HG03095 (cell line): Measurements from ENCODE around the gene EIPR1.

Experiments
- ATAC-seq: cut with Tn5 transposase; IDR thresholded peaks from one replicate; pipeline ENCODE4 v1.9.1; 2021; ENCODE audit warnings: moderate library complexity; ENCODE audit not compliant: unreplicated experiment

EIPR1 gene

GRCh38 chr2:3377612-3378432 lies at the start of gene EIPR1:
Gene EIPR1 (minus strand): TSS chr2:3377818. CDS start chr2:3377689, 129 bp downstream.
- ATAC-seq, result peak; percentile 82

DNA sequence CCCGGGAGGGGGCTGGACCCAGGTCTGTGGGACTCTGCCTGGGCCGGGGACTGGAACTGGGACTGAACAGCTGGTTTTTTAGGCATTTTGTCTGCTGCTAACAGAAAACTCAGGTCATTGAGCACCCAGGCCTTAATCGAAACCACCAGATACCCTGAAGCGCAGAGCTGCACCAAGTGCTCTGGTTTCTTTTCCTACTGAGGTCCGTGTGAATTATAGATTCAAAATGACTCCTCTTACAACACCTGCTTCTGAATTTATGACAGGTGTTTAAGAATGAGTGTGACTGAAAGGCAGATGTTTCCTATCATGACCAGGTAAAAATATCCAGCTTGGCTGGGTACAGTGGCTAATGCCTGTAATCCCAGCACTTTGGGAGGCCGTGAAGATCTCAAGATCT lies 49.7 kb upstream of the EIPR1 start:
- ATAC-seq, result peak; percentile 95

DNA sequence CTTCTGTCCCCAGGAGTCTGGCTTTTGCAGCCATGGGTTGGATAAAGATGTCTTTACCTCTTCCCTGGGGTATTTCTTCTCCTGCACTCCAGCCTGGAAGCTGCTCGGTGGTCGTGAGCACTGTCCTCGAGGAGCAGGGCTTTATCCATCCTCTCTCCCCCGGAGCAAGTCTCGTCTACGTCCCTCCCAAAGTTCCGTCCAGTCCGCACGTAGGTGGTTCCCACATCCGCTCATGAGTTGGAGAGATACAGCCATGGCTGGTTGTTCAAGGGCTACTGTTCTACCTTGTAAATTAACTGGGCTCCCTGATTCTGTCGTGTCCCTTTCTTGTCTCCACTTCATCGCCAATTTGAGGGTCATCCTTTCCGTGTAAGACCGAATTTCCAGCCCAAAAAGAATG lies 49.0 kb upstream of the EIPR1 start:
- no peak for ATAC-seq

- ATAC-seq, result no peak
These were observed 46.7 kb upstream of the EIPR1 start for GRCh38 chr2:3424171-3424795.

GRCh38 chr2:3423492-3424170 lies 46.0 kb upstream of the EIPR1 start:
- no peak for ATAC-seq

- no peak for ATAC-seq
These were observed 44.7 kb upstream of the EIPR1 start for GRCh38 chr2:3422161-3422779.

- ATAC-seq, result no peak
These were observed 44.0 kb upstream of the EIPR1 start for GRCh38 chr2:3421580-3421979.

DNA sequence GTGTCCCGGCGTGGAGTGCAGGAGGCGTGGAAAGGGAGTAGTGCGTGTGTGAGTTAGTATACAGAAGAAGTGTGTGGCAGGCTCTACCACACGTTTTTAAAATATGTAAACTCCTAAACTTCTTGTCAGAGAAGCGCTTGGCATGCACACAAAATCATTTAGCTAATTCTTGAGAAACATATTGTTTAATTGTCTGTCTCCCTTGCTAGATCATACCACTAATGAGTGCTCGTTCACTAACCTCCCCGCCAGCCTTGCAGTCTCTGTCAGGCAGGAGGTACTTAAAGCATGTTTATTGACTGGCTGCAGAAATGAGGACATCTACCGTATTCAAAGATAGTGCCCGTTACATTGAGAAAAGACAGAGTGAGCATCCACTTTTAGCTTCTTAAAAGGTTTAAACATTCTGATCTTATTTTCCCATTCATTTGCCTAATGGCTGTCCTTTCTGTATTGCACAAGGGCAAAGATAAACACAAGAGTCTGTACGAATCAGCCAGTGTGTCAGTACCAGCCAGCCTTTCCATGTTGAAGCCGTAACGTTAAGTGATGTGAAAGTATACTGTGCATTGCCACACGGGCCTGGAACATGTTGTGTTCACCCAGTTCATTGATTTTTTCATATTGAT lies 43.3 kb upstream of the EIPR1 start:
- ATAC-seq, result no peak

DNA sequence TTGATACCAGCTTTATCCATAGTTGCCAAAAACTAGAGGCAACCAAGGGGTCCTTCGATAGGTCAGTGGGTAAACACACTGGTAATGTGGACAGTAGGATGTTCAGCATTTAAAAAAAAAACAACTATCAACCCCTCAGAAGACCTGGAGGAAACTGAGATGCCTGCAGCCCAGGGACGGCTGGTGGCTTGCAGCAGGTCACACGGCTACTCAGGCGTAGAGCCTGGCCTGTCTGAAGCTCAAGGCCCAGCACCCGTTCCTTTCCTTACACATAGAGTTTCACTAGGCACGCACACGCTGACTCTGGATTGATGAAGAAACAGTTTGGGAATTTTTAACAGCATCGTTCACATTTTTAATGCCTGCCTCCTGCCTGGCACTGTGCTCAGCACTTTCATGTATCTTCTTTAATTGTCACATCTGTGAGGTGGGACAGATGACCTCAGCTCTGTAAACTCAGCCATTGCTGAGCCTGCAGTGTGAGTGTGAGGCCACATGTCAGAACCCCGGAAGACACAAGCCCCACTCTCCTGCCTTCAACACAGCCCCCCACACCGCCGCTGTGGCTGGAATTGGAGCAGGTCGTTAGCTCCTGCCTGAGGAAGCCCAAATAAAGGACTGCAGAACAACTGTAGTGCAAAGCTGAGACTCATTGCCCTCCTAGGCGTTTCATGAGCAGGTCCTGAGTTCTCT lies 42.6 kb upstream of the EIPR1 start:
- peak; percentile 39 for ATAC-seq

DNA sequence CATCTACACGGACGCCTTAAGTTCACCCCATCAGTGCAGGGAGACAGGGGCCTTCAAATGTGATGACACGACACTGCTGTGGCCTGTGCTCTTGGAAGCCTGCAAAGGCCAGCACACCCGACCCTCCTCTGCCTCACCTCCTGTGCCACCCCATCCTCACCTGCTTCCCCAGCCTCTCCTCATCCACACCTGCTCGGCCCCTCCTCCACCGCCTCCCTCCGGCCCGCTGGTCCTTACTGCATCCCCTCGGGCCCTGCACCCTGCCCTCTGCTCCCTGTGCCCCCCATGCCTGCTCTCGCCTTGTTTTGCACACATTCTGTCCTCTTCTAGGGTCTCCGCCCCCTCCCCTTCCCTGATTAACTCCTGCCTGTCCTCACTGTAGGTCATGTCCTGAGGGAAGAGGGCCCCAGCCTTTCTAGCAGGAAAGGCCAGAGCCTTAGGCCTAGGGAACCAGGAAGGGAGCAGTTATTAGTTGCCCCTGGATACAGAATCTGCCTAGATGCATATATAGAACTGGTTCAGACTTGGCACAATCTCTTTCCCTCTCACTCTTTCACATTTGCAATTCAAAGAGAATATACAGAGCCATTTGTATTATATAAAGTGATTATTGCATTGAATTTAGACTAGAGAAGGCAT lies 41.3 kb upstream of the EIPR1 start:
- no peak for ATAC-seq

GRCh38 chr2:3414133-3414860 lies 36.7 kb upstream of the EIPR1 start:
- ATAC-seq, result no peak

DNA sequence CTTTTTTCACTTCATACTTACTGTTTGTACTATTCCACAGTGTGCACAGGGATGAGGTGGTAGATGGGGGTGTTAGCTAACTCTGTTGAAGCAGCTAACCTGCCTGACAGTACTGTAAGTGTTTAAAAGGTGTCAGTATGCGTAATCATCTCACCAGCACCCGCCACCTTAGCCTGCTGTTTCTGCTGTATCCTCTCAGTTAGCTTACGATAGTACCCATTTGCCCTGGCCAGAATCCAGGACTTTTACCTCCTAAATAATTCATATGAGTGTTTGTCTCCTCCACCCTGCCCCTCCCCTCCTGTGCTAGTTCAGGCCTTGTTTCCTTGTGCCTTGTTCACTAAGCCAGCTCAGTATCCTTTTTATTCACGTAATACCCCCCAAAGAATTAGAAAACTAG lies 36.1 kb upstream of the EIPR1 start:
- no peak for ATAC-seq

GRCh38 chr2:3411103-3411502 lies 33.5 kb upstream of the EIPR1 start:
- no peak for ATAC-seq

DNA sequence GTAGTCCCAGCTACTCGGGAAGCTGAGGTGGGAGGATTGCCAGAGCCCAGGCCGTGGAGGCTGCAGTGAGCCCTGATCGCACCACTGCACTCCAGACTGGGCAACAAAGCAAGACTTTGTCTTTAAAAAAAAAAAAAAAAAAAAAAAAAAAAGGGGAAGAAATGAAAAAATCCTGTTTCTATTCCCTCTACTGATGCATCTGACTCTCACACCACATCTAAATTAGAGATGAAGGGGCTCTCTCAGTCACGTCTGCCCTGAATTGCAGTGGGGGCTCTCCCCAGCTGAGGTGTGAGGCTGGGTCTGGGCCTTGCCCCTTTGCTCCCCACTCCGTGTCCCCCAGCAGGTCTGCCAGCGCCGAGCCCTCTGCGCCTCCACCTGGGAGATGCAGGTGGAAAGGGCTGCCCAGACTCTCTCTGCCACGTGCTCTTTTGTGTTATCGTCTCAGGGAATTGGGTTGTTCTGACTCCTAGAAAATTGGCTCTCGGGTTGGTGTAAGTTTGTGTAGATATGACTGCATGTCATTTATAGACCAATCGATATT lies 32.1 kb upstream of the EIPR1 start:
- ATAC-seq, result no peak

GRCh38 chr2:3408781-3409180 lies 31.2 kb upstream of the EIPR1 start:
- ATAC-seq, result no peak

- no peak for ATAC-seq
These were observed 28.9 kb upstream of the EIPR1 start for GRCh38 chr2:3406501-3406900.

- no peak for ATAC-seq
These were observed 28.3 kb upstream of the EIPR1 start for GRCh38 chr2:3405876-3406275.

- ATAC-seq, result no peak
These were observed 27.7 kb upstream of the EIPR1 start for GRCh38 chr2:3405307-3405706.

GRCh38 chr2:3404349-3404894 lies 26.8 kb upstream of the EIPR1 start:
- no peak for ATAC-seq
